Kidney (tissue), 14 donors: ENCODE data around the gene NXPH1. TPM values are rescaled to one million over a fixed set of nuclear protein-coding genes. Genes with fewer than 3 reads are reported as not detected.

ENCODE experiments used
- DNase-seq, 5 donors: peaks; one replicate each; pipeline ENCODE4 v3.0.0-alpha.2; 2013 to 2020
- FAIRE-seq: peaks from 2 replicates; lab custom pipeline; 2012; peaks lifted over from hg19 to GRCh38; lab: Jason Lieb, UNC
- H3K27ac ChIP-seq, 2 donors: one replicate each; pipeline ENCODE4 v1.7.0; 2013; ENCODE audit warnings: low read depth in 2 of 2, low read length in 2 of 2, inconsistent platforms in 1 of 2
- H3K27me3 ChIP-seq: one replicate; pipeline ENCODE4 v1.7.1; 2013; ENCODE audit warnings: low read length, inconsistent platforms; ENCODE audit not compliant: control insufficient read depth, insufficient read depth
- H3K36me3 ChIP-seq, 3 donors: one replicate each; pipeline versions ENCODE4 v1.7.0 to v1.7.1; 2013; ENCODE audit warnings: low read length in 3 of 3, control low read depth in 1 of 3, inconsistent platforms in 1 of 3; ENCODE audit not compliant: insufficient read depth in 3 of 3, control insufficient read depth in 2 of 3
- H3K4me1 ChIP-seq, 3 donors: one replicate each; pipeline versions ENCODE4 v1.7.0 to v1.7.1; 2013; ENCODE audit warnings: low read length in 3 of 3, inconsistent platforms in 1 of 3, low read depth in 1 of 3; ENCODE audit not compliant: control insufficient read depth in 2 of 3, insufficient read depth in 2 of 3
- H3K4me3 ChIP-seq, 3 donors: one replicate each; pipeline versions ENCODE4 v1.7.0 to v1.8.1; 2013; ENCODE audit warnings: low read length in 3 of 3, control low read depth in 1 of 3, inconsistent platforms in 1 of 3
- H3K9ac ChIP-seq, 3 donors: one replicate each; pipeline versions ENCODE4 v1.7.0 to v1.7.1; 2013; ENCODE audit warnings: low read length in 3 of 3, control low read depth in 1 of 3, inconsistent platforms in 1 of 3
- H3K9me3 ChIP-seq, 3 donors: one replicate each; pipeline versions ENCODE4 v1.7.0 to v1.7.1; 2013; ENCODE audit warnings: low read length in 3 of 3, control low read depth in 1 of 3, inconsistent platforms in 1 of 3; ENCODE audit not compliant: control insufficient read depth in 2 of 3, insufficient read depth in 1 of 3
- CTCF ChIP-seq: IDR thresholded peaks from 3 replicates; pipeline ENCODE4 v1.5.1; 2012; ENCODE audit warnings: mild to moderate bottlenecking, moderate library complexity, borderline replicate concordance; ENCODE audit not compliant: insufficient read depth; ENCODE audit errors: extremely low read depth
- intact Hi-C: fragments of 100-400 bp; cut with DNase I; formaldehyde crosslinking; loops from one replicate; pipeline ENCODE4 v1.11.1; 2022
- polyA plus RNA-seq: library from polyadenylated mRNA; stranded (reverse); fragments of 350-450 nt; fragmentation: Illumina TruSeq; extraction: RNeasy Lipid Tissue Mini Kit (QIAGEN cat#74804); gene quantifications from one replicate; pipeline ENCODE4 v1.2.3, GENCODE V29; 2014; ENCODE audit warnings: low read depth, low replicate concordance; ENCODE audit not compliant: insufficient read depth
- total RNA-seq: library from RNA; stranded (reverse); fragmentation: NEBNext Ultra II Directional; extraction: Animal tissue kit (Norgen Biotek cat#: 25700); gene quantifications from one replicate; pipeline ENCODE4 v1.2.1, GENCODE V29; 2021
- donor health status: control.
- donor health status: control.
- donor health status: control.
- donor health status: control.
- donor health status: control.
- donor health status: DM: yes; HTN: yes; CAD: no.
- donor health status: Normal renal cell carcinoma (clear cell type).

NXPH1 gene
- total and polyA plus RNA-seq, 2 donors from 2014 or later: not detected

- H3K9me3 ChIP-seq: no peaks in the 10 kb centered on the region
- no peak overlapping the region for H3K4me3 ChIP-seq
- FAIRE-seq (no peak), DNase-seq (no peak)
- intact Hi-C loops: no loop called here
- no peak overlapping the region for H3K9ac ChIP-seq
- no peaks in the 10 kb centered on the region for H3K36me3 ChIP-seq
- no peak overlapping the region for H3K27ac ChIP-seq
- H3K4me1 ChIP-seq: no peaks in the 10 kb centered on the region
- no peak for TF ChIP-seq CTCF
- no peaks in the 10 kb centered on the region for H3K27me3 ChIP-seq
Measured at GRCh38 chr7:8579661-8580194, 146.3 kb downstream of the NXPH1 start.

GRCh38 chr7:8581842-8582241, 148.4 kb downstream of the NXPH1 start:
- Histone ChIP-seq H3K9ac (no peak overlapping the region), H3K27ac (no peak overlapping the region), H3K4me3 (no peak overlapping the region), H3K9me3 (no peaks in the 10 kb centered on the region), H3K27me3 (no peaks in the 10 kb centered on the region), H3K36me3 (no peaks in the 10 kb centered on the region), H3K4me1 (no peaks in the 10 kb centered on the region)
- intact Hi-C loops: no loop called here
- TF ChIP-seq CTCF: no peak
- DNase-seq (peak in 1 of 5 donors; percentile 29), FAIRE-seq (no peak)

- no peaks in the 10 kb centered on the region for H3K36me3 ChIP-seq
- no peak overlapping the region for H3K4me3 ChIP-seq
- no peak for TF ChIP-seq CTCF
- no peak overlapping the region for H3K27ac ChIP-seq
- peak in 1 of 5 donors; percentile 29 for DNase-seq
- no peak overlapping the region for H3K9ac ChIP-seq
- no peaks in the 10 kb centered on the region for H3K9me3 ChIP-seq
- intact Hi-C loops: no loop called here
- no peak for FAIRE-seq
- no peaks in the 10 kb centered on the region for H3K4me1 ChIP-seq
- no peaks in the 10 kb centered on the region for H3K27me3 ChIP-seq
Measured at GRCh38 chr7:8582728-8583127, 149.3 kb downstream of the NXPH1 start.

GRCh38 chr7:8585591-8585990, 152.2 kb downstream of the NXPH1 start:
- H3K36me3 ChIP-seq: no peaks in the 10 kb centered on the region
- no peak for TF ChIP-seq CTCF
- intact Hi-C loops: no loop called here
- FAIRE-seq: no peak
- H3K4me1 ChIP-seq: no peaks in the 10 kb centered on the region
- H3K9me3 ChIP-seq: no peaks in the 10 kb centered on the region
- no peaks in the 10 kb centered on the region for H3K27me3 ChIP-seq
- H3K27ac ChIP-seq: no peak overlapping the region
- no peak overlapping the region for H3K9ac ChIP-seq
- H3K4me3 ChIP-seq: no peak overlapping the region
- no peak for DNase-seq
